Measurements from ENCODE around the gene HLF. TPM values are rescaled to one million over a fixed set of nuclear protein-coding genes. Genes with fewer than 3 reads are reported as not detected.

HLF gene
- total RNA-seq, 1 donor = 1.7 TPM

GRCh38 chr17:55347341-55347740 is 82.6 kb downstream of the HLF start:
- H3K9me3 ChIP-seq (ENCODE audit: low read depth, low read length) = no peaks in the 10 kb centered on the region
- no peaks in the 10 kb centered on the region for H3K27me3 ChIP-seq (ENCODE audit: insufficient read depth, low read length)
- no peak overlapping the region for H3K4me3 ChIP-seq (ENCODE audit: low read length)
- peaks cover 11% of the 10 kb centered on the region for H3K4me1 ChIP-seq (ENCODE audit: insufficient read depth, low read length)

- Histone ChIP-seq H3K27me3 (ENCODE audit: insufficient read depth, low read length) (no peaks in the 10 kb centered on the region), H3K4me3 (ENCODE audit: low read length) (no peak overlapping the region), H3K4me1 (ENCODE audit: insufficient read depth, low read length) (peaks cover 6% of the 10 kb centered on the region), H3K9me3 (ENCODE audit: low read depth, low read length) (no peaks in the 10 kb centered on the region)
Observed at GRCh38 chr17:55348749-55349354, 84.1 kb downstream of the HLF start.

- H3K27me3 ChIP-seq (ENCODE audit: insufficient read depth, low read length) = no peaks in the 10 kb centered on the region
- no peak overlapping the region for H3K4me3 ChIP-seq (ENCODE audit: low read length)
- no peaks in the 10 kb centered on the region for H3K9me3 ChIP-seq (ENCODE audit: low read depth, low read length)
- no peaks in the 10 kb centered on the region for H3K4me1 ChIP-seq (ENCODE audit: insufficient read depth, low read length)
Observed at GRCh38 chr17:55350825-55351205, 86.1 kb downstream of the HLF start.

- Histone ChIP-seq H3K27me3 (ENCODE audit: insufficient read depth, low read length) (no peaks in the 10 kb centered on the region), H3K4me1 (ENCODE audit: insufficient read depth, low read length) (no peaks in the 10 kb centered on the region), H3K4me3 (ENCODE audit: low read length) (no peak overlapping the region), H3K9me3 (ENCODE audit: low read depth, low read length) (no peaks in the 10 kb centered on the region)
Observed at GRCh38 chr17:55351226-55351625, 86.5 kb downstream of the HLF start.

GRCh38 chr17:55354010-55354409 is 89.2 kb downstream of the HLF start:
- H3K27me3 ChIP-seq (ENCODE audit: insufficient read depth, low read length) = no peaks in the 10 kb centered on the region
- H3K4me3 ChIP-seq (ENCODE audit: low read length) = no peak overlapping the region
- no peaks in the 10 kb centered on the region for H3K9me3 ChIP-seq (ENCODE audit: low read depth, low read length)
- H3K4me1 ChIP-seq (ENCODE audit: insufficient read depth, low read length) = no peaks in the 10 kb centered on the region

- H3K4me3 ChIP-seq (ENCODE audit: low read length) = no peak overlapping the region
- H3K4me1 ChIP-seq (ENCODE audit: insufficient read depth, low read length) = no peaks in the 10 kb centered on the region
- H3K27me3 ChIP-seq (ENCODE audit: insufficient read depth, low read length) = no peaks in the 10 kb centered on the region
- no peaks in the 10 kb centered on the region for H3K9me3 ChIP-seq (ENCODE audit: low read depth, low read length)
Observed at GRCh38 chr17:55354941-55355340, 90.2 kb downstream of the HLF start.

GRCh38 chr17:55356434-55357328 is 91.9 kb downstream of the HLF start:
- Histone ChIP-seq H3K4me1 (ENCODE audit: insufficient read depth, low read length) (no peaks in the 10 kb centered on the region), H3K9me3 (ENCODE audit: low read depth, low read length) (peaks cover 7% of the 10 kb centered on the region), H3K4me3 (ENCODE audit: low read length) (no peak overlapping the region), H3K27me3 (ENCODE audit: insufficient read depth, low read length) (peaks cover 4% of the 10 kb centered on the region)

GRCh38 chr17:55360971-55361370 is 96.2 kb downstream of the HLF start:
- Histone ChIP-seq H3K4me3 (ENCODE audit: low read length) (no peak overlapping the region), H3K9me3 (ENCODE audit: low read depth, low read length) (peaks cover 7% of the 10 kb centered on the region), H3K27me3 (ENCODE audit: insufficient read depth, low read length) (peaks cover 4% of the 10 kb centered on the region), H3K4me1 (ENCODE audit: insufficient read depth, low read length) (no peaks in the 10 kb centered on the region)

- no peak overlapping the region for H3K4me3 ChIP-seq (ENCODE audit: low read length)
Observed at GRCh38 chr17:55363033-55363432, 98.3 kb downstream of the HLF start.

GRCh38 chr17:55366020-55366481 is 101.3 kb downstream of the HLF start:
- Histone ChIP-seq H3K27me3 (ENCODE audit: insufficient read depth, low read length) (peaks cover 3% of the 10 kb centered on the region), H3K4me1 (ENCODE audit: insufficient read depth, low read length) (no peaks in the 10 kb centered on the region), H3K9me3 (ENCODE audit: low read depth, low read length) (peaks cover 4% of the 10 kb centered on the region), H3K4me3 (ENCODE audit: low read length) (no peak overlapping the region)

More at GRCh38 chr17:55363033-55363432, 98.3 kb downstream of the HLF start:
- Histone ChIP-seq H3K4me1 (ENCODE audit: insufficient read depth, low read length) (no peaks in the 10 kb centered on the region), H3K27me3 (ENCODE audit: insufficient read depth, low read length) (peaks cover 4% of the 10 kb centered on the region), H3K9me3 (ENCODE audit: low read depth, low read length) (peaks cover 7% of the 10 kb centered on the region)

- Histone ChIP-seq H3K4me1 (ENCODE audit: insufficient read depth, low read length) (no peaks in the 10 kb centered on the region), H3K4me3 (ENCODE audit: low read length) (no peak overlapping the region), H3K27me3 (ENCODE audit: insufficient read depth, low read length) (no peaks in the 10 kb centered on the region), H3K9me3 (ENCODE audit: low read depth, low read length) (no peaks in the 10 kb centered on the region)
Observed at GRCh38 chr17:55368706-55369105, 103.9 kb downstream of the HLF start.

Other genes with a start within 250 kb of the HLF start
- gene MMD, start 156.9 kb downstream of the HLF start, total RNA-seq = 82.8 TPM
- not detected for gene SMIM36, start 246.5 kb downstream of the HLF start, total RNA-seq

All from mononuclear cell (primary cell).